HG03354 (cell line): ENCODE results near the gene ITGAD.

Source experiments
- ATAC-seq: cut with Tn5 transposase; IDR thresholded peaks from one replicate; pipeline ENCODE4 v1.9.1; 2021; ENCODE audit warnings: mild to moderate bottlenecking; ENCODE audit not compliant: unreplicated experiment, poor library complexity, severe bottlenecking

The ITGAD gene

DNA sequence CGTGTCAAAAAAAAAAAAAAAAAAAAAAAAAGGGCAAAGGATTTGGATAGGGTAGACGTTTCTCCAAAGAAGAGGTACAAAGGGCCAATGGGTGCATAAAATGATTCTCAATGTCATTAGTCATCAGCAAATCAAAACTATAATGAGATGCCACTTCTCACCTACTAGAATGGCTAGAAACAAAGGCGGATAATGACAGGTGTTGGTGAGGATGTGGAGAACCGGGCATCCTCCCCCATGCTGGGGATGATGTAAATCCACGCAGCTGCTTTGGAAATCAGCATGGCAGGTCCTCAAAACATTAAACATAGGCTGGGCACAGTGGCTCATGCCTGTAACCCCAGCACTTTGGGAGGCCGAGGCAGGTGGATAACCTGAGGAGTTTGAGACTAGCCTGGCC, 28.7 kb upstream of the ITGAD start:
- ATAC-seq = no peak

DNA sequence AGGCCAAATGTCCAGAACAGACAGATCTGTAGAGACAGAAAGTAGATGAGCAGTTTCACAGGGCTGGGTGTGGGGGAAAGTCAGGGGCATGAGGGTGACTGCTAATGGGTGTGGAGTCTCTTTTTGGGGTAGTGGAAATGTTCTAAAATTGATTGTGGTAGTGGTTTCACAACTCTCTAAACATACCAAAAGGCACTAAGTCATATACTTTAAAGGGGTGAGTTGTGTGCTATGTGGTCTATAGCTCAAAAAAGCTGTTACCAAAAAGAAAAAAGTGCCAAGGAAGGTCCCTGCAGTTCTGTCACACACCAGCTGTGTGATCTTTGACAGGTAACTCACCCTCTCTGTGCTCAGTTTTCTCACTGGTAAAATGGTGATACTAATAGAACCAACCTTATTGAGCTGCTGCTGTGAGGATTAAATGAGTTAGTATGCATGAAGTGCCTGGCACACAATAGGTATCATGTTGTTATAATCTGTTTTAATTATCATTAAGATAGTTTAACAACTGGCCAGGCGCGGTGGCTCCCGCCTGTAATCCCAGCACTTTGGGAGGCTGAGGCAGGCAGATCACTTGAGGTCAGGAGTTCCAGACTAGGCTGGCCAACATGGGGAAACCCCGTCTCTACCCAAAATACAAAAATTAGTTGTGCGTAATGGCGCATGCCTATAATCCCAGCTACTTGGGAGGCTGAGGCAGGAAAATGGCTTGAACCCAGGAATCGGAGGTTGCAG, 27.8 kb upstream of the ITGAD start:
- no peak for ATAC-seq

- ATAC-seq = no peak
These were observed 25.3 kb upstream of the ITGAD start for GRCh38 chr16:31367853-31368252.

- no peak for ATAC-seq
These were observed 22.1 kb upstream of the ITGAD start for GRCh38 chr16:31371008-31371407.

GRCh38 chr16:31371619-31372484, 21.3 kb upstream of the ITGAD start:
- ATAC-seq = no peak

GRCh38 chr16:31373235-31373634, 19.9 kb upstream of the ITGAD start:
- no peak for ATAC-seq

GRCh38 chr16:31375231-31375630, 17.9 kb upstream of the ITGAD start:
- no peak for ATAC-seq

DNA sequence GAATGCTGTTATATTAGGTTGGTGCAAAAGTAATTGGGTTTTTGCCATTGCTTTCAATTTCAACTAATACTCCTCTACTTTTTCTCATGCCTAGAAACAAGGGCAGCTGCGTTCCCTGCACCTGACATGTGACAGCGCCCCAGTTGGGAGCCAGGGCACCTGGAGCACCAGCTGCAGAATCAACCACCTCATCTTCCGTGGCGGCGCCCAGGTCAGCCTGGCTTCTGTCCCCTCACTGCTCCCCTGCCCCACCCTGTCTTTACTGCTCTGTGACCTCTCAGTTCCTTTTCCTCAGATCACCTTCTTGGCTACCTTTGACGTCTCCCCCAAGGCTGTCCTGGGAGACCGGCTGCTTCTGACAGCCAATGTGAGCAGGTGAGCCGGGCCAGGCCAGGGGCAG, 16.4 kb upstream of the ITGAD start:
- no peak for ATAC-seq

- ATAC-seq = no peak
These were observed 15.8 kb upstream of the ITGAD start for GRCh38 chr16:31377210-31377903.

- ATAC-seq = no peak
These were observed 12.9 kb upstream of the ITGAD start for GRCh38 chr16:31380201-31380600.

- ATAC-seq = peak; percentile 56
These were observed 10.5 kb upstream of the ITGAD start for GRCh38 chr16:31382485-31383161.

- no peak for ATAC-seq
These were observed 7.5 kb upstream of the ITGAD start for GRCh38 chr16:31385680-31386079.

DNA sequence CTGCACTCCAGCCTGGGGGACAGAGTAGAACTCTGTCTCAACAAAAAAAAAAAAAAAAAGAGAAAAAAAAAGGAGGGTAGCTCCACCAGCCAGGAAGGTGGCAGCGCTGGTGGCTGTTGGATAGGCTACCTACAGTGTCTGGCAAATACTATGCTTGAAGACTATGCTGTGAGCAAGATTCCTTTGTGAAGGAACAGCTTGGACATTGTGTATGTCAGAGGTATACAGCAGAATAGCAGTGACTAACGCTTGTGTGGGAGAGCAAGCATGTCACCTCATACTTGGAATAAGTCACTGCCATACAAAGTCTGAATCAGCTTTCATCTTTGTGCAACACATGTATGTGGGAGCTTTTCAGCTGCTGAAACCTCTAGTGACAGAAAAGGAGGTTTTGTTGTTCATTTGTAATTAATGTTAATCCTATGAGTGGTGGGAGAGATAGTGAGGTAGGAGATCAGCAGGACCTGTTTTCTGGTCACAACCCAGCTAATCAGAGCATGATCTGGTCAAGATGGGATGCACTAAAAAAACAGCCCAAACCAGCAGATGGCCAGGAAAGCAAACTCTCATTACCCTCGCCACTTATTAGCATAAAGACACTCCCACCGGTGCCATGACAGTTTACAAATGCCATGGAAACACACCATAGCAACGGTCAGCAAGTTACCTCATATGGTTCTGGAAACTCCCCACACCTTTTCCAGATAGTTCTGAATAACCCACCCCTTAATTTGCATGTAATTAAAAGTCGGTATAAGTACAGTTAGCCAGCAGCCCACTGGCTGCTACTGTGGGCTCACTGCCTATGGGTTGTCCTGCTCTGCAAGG, 6.8 kb upstream of the ITGAD start:
- no peak for ATAC-seq

- ATAC-seq = no peak
These were observed 4.6 kb upstream of the ITGAD start for GRCh38 chr16:31388535-31388934.

DNA sequence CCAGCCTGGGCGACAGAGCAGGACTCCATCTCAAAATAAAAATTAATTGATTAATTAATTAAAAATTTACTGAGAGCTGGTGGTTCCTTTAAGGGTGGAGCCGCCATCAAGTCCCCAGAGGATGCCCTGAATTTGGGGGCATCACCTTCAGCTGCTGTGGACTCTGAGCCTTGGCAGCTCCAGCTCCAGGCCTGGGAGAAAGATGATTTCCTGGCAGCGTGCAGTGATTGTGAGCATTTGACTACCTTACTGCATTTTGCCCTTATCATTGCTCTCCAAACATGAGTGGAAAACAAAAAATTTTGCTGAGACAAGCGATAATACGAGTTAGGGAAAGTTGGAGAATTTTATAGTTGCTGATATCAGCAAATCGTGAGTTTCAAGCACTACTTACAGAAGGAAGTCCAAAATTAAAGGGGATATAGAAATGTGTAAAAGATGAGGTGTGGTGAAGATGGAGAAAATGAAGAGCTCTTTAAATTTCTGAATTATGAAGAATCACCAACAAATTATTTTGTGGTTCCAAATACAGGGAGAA, 2.6 kb upstream of the ITGAD start:
- no peak for ATAC-seq

GRCh38 chr16:31395647-31396046, 2.5 kb downstream of the ITGAD start:
- no peak for ATAC-seq

- no peak for ATAC-seq
These were observed 4.0 kb downstream of the ITGAD start for GRCh38 chr16:31397096-31397660.

- ATAC-seq = no peak
These were observed 4.6 kb downstream of the ITGAD start for GRCh38 chr16:31397701-31398100.

DNA sequence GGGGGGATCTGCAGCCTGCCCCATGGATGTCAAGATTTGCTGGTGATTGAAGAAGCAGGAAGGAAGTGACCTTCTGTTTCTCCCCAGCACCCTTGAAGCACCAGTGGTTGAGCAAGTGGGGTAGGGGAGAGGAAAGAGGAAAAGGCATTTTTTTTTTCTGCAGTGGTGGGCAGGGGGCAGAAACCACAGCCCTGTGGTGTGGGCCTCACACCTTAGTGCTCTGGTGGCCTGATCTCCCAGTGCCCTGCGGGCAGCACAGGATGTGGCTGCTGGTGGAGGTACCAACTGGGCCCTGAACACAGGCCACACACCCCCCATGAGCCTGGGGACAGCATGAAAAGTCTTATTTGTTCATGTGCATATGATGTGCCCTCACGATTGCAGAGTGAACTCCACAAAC, 7.1 kb downstream of the ITGAD start:
- ATAC-seq = no peak
